Measurements from ENCODE around the gene AVPR1B.

Gene AVPR1B

GRCh38 chr1:206117151-206117948 lies at the start of gene AVPR1B:
Gene AVPR1B, minus strand, starts transcription at chr1:206117388. Its CDS starts 498 bp downstream, at chr1:206116890.
- DNase-seq (ENCODE audit: low read depth in 2 of 2) = peak; percentile 10 to 44
- TF ChIP-seq, protein P1, sequence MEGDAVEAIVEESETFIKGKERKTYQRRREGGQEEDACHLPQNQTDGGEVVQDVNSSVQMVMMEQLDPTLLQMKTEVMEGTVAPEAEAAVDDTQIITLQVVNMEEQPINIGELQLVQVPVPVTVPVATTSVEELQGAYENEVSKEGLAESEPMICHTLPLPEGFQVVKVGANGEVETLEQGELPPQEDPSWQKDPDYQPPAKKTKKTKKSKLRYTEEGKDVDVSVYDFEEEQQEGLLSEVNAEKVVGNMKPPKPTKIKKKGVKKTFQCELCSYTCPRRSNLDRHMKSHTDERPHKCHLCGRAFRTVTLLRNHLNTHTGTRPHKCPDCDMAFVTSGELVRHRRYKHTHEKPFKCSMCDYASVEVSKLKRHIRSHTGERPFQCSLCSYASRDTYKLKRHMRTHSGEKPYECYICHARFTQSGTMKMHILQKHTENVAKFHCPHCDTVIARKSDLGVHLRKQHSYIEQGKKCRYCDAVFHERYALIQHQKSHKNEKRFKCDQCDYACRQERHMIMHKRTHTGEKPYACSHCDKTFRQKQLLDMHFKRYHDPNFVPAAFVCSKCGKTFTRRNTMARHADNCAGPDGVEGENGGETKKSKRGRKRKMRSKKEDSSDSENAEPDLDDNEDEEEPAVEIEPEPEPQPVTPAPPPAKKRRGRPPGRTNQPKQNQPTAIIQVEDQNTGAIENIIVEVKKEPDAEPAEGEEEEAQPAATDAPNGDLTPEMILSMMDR (IDR thresholded peaks at IDR 0.05; ENCODE audit: low read depth, low read length) = no peak
- peak within 1 kb of the TSS; percentile 26 to 34 for H3K4me3 ChIP-seq (replicated peaks in 1 of 2; ENCODE audit: low read depth in 2 of 2, low read length in 2 of 2)

DNA sequence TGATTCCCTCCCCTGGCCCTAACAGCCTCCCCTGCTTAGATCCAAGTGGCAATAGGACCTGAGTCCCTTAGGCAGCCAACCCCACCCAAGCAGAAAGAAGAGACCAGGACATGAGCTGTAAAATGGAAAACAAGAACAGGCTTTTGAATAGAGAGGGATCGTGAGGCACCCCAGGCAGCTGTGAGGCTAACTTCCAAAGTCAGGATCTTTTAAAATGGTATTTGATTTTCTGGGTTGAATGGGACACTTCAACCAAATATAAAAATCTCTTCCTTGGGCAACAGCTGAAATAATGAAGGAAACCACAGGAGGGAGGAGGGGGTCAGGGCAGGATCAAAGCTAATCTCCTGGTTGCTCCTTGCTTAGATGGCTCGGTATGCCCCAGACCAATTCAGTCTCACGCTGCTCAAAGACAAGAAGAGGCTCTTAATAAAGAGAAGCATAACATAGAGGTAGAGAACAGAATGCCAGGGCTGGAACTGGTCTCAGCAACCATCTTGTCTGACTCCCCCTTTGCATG lies 28.6 kb upstream of the AVPR1B start:
- DNase-seq (ENCODE audit: low read depth in 2 of 2) = no peak
- no peak overlapping the region for H3K4me3 ChIP-seq (replicated peaks in 1 of 2; ENCODE audit: low read depth in 2 of 2, low read length in 2 of 2)
- TF ChIP-seq, protein P1 (IDR thresholded peaks at IDR 0.05; ENCODE audit: low read depth, low read length) = no peak

DNA sequence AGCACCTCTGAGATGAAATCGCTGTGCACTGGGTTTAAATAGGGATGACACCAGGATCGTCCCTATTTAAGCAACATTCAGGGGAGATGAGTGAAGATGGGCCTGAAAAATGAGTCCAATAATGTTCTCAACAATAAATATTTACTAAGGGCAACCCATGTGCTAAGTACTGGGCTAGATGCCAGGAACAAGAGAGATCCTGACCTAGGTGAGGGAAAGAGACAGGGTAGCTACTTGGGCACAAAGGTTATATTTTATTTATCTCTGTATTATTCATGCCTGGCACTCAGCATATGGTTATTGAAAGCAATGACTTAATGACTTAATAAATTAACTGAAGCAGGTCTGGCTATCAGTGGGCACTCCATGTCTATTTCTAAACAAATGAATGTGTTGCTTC lies 27.4 kb upstream of the AVPR1B start:
- TF ChIP-seq, protein P1 (IDR thresholded peaks at IDR 0.05; ENCODE audit: low read depth, low read length) = no peak
- no peak overlapping the region for H3K4me3 ChIP-seq (replicated peaks in 1 of 2; ENCODE audit: low read depth in 2 of 2, low read length in 2 of 2)
- DNase-seq (ENCODE audit: low read depth in 2 of 2) = no peak

DNA sequence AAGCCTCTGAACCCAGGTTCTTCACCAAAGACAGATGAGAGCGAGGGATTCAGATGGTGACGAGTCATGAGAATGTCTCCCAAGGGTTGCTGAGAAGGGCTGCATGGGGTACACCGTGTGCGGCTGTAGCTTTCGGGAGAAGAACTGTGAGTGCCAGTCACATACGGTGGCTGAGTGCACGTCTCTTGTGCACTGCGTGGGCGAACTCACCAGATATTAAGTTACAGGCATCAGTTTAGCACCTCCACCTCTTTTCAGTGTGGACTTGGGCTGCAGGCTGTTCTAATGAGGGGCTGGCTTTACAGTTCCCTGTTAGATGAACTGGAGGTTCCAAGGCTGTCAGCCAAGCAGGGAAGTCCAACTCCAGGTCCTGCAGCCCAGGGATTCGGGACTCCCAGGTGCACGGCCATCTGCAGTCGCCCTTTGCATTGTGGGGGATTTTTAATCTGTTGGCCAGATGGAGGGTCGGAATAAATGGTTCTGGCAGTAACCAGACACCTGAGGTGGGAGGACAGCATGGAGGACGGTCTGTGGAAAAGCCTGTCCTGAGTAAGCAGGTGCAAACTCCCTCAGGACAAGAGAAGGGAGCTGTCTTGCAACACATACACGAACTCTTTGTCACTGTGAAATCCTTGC lies 26.5 kb upstream of the AVPR1B start:
- TF ChIP-seq, protein P1 (IDR thresholded peaks at IDR 0.05; ENCODE audit: low read depth, low read length) = no peak
- no peak for DNase-seq (ENCODE audit: low read depth in 2 of 2)
- H3K4me3 ChIP-seq (replicated peaks in 1 of 2; ENCODE audit: low read depth in 2 of 2, low read length in 2 of 2) = no peak overlapping the region

DNA sequence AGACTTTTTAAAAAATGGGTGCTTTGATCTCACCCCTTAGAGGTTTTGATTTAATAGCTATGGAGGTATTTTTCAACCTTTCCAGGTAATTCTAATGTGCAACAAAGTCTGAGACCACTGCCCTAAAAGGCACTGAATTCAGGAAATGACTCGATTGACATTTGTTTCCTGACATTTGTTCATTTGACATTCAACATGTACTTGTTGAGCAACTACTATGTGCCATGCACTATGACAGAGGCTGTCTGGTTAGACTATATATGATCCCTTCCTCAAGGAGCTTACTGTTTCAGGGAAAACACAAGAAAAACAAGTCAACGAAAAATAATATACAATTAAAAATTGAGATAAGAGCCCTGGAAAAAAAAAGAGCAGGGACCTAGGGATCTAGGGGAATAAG lies 25.6 kb upstream of the AVPR1B start:
- H3K4me3 ChIP-seq (replicated peaks in 1 of 2; ENCODE audit: low read depth in 2 of 2, low read length in 2 of 2) = no peak overlapping the region
- DNase-seq (ENCODE audit: low read depth in 2 of 2) = no peak
- TF ChIP-seq, protein P1 (IDR thresholded peaks at IDR 0.05; ENCODE audit: low read depth, low read length) = no peak

GRCh38 chr1:206142011-206142410 lies 24.8 kb upstream of the AVPR1B start:
- H3K4me3 ChIP-seq (replicated peaks in 1 of 2; ENCODE audit: low read depth in 2 of 2, low read length in 2 of 2) = no peak overlapping the region
- no peak for DNase-seq (ENCODE audit: low read depth in 2 of 2)
- TF ChIP-seq, protein P1 (IDR thresholded peaks at IDR 0.05; ENCODE audit: low read depth, low read length) = no peak

Data from cardiac fibroblast (primary cell).